PFSK-1 (cell line): ENCODE results near the gene TBC1D7.

Source experiments
- POLR2AphosphoS5 ChIP-seq: IDR thresholded peaks from 2 replicates; pipeline ENCODE4 v1.6.1; 2012; ENCODE audit warnings: low read depth, mild to moderate bottlenecking, control low read depth, low read length, moderate library complexity
- TAF1 ChIP-seq: IDR thresholded peaks from 2 replicates; pipeline ENCODE4 v1.6.1; 2012; ENCODE audit warnings: low read length, control low read depth, borderline replicate concordance; ENCODE audit not compliant: insufficient read depth

DNA sequence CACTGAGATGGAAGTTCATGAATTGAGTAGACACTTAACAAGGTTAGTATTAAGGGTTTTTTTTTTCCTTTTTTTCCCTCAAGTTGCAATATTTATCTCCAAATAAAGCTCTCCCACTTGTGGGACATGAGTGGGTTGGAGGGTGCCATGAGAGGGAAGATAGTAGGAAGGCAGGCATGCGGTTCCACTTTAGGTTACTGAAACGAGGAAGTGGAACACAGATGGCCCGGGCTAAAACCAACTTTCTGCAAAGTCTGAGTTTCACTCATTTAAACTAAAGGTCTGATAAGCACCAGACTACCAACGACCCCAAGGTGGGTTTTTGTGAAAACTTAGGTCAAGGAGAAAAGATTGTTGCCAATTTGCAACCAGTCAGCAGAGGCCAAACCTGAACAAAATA lies 42.2 kb downstream of the TBC1D7 start:
- TF ChIP-seq POLR2AphosphoS5, result no peak
- TF ChIP-seq TAF1, result no peak
